ENCODE measurements around the gene HNRNPDL. TPM values are rescaled to one million over a fixed set of nuclear protein-coding genes. Genes with fewer than 3 reads are reported as not detected.
"Not testable (repeated sequence)": the region's sequence is repeated elsewhere in the genome, so short reads cannot be mapped to it uniquely, and the experiment has no call there.

HNRNPDL gene
- total and polyA plus RNA-seq, 8 donors = 139 to 593 (median 507) TPM

DNA sequence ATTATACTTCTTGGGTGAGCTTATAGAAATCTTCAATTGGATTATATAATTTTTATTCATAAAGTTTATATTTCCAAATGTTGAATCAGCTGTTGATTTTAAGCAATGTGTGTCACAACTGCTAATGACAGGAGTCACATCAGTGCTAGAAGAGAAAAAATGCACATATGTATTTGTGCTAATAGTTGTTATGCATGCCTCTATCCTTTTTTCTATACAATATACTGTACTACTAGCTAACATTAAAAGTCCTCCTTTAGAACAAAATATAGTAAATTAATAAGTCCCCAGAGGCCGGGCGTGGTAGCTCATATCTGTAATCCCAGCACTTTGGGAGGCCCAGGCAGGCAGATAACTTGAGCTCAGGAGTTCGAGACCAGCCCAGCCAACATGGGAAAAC lies 32.7 kb downstream of the HNRNPDL start:
- Histone ChIP-seq H3K4me1 (no peaks in the 10 kb centered on the region), H3K4me3 (no peak overlapping the region), H3K27ac (no peak overlapping the region), H3K27me3 (no peaks in the 10 kb centered on the region), H3K36me3 (no peaks in the 10 kb centered on the region), H3K9me3 (no peaks in the 10 kb centered on the region)
- DNase-seq (no peak), ATAC-seq (no peak)
- no peak for TF ChIP-seq CTCF (IDR thresholded peaks at IDR 0.05)
- intact Hi-C loops (cut with DNase I) = no loop called here

DNA sequence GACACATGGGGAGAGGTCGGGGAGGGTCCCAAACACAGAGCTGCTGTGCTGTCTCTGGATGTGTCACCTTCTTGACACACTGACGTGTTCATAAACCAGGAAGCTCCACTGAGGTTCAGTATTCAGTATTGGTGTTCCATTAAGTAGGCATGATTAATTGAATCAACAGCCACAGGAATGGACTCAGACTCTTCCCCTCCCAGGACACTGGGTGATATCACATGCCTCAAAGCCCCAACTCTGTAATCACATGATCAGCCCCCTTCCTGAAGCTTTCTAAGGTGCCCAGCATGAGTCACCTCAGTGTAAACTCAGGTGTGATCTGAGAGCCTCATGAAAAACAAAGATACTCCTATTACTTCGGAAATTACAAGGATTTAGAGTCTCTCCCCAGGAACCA lies 35.4 kb downstream of the HNRNPDL start:
- no peaks in the 10 kb centered on the region for H3K9me3 ChIP-seq
- no peaks in the 10 kb centered on the region for H3K4me1 ChIP-seq
- no peaks in the 10 kb centered on the region for H3K27me3 ChIP-seq
- no peak for TF ChIP-seq CTCF (IDR thresholded peaks at IDR 0.05)
- no peak for DNase-seq
- no peak overlapping the region for H3K4me3 ChIP-seq
- ATAC-seq = peak; percentile 76
- no peaks in the 10 kb centered on the region for H3K36me3 ChIP-seq
- intact Hi-C loops (cut with DNase I) = no loop called here
- H3K27ac ChIP-seq = no peak overlapping the region

DNA sequence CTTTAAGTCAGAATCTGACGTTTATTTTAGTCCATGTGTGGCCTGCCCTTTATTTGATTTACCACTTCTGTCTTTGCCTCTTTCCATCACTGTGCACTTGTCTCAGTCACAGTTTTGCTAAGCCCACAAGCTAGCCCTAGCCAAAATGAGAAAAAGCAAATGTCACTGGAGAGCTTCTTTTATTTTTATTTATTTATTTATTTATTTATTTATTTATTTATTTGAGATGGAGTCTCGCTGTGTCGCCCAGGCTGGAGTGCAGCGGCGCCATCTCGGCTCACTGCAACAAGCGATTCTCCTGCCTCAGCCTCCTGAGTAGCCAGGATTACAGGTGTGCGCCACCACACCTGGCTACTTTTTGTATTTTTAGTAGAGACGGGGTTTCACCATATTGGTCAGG lies 40.2 kb downstream of the HNRNPDL start:
- intact Hi-C loops (cut with DNase I); DNase-seq: not testable (repeated sequence)

GRCh38 chr4:82388405-82388804 lies 41.9 kb downstream of the HNRNPDL start:
- DNase-seq = no peak
- TF ChIP-seq CTCF (IDR thresholded peaks at IDR 0.05) = no peak
- Histone ChIP-seq H3K27ac (no peak overlapping the region), H3K27me3 (no peaks in the 10 kb centered on the region), H3K9me3 (no peaks in the 10 kb centered on the region), H3K4me1 (no peaks in the 10 kb centered on the region), H3K36me3 (no peaks in the 10 kb centered on the region), H3K4me3 (no peak overlapping the region)
- ATAC-seq = no peak
- intact Hi-C loops (cut with DNase I) = no loop called here

More for the DNA sequence above, 40.2 kb downstream of the HNRNPDL start:
- not testable (repeated sequence) for H3K27me3 ChIP-seq, H3K4me3 ChIP-seq, ATAC-seq, H3K4me1 ChIP-seq, H3K27ac ChIP-seq, H3K9me3 ChIP-seq, H3K36me3 ChIP-seq

GRCh38 chr4:82386312-82386711 lies 44.0 kb downstream of the HNRNPDL start:
- ATAC-seq; H3K27me3 ChIP-seq; DNase-seq; H3K9me3 ChIP-seq; intact Hi-C loops (cut with DNase I); H3K4me3 ChIP-seq; H3K27ac ChIP-seq; H3K4me1 ChIP-seq; H3K36me3 ChIP-seq: not testable (repeated sequence)

DNA sequence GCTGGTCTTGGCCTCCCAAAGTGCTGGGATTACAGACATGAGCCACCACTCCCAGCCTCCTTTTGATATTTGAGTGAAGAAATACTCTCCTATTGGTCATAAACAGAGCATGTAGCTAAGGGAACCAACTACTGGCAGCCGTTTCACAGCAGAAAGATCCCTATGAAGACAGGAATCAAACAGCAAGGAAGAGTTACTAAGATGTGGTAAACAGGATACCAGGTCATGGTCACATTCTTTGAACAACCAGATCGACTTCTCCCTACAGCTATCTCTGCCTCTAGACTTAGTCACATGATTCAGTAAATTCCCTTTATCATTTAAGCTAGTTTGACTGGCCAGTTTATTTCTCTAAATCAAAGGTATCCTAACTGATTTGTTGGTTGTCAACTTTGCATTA lies 47.5 kb downstream of the HNRNPDL start:
- Histone ChIP-seq H3K9me3 (no peaks in the 10 kb centered on the region), H3K27ac (no peak overlapping the region), H3K27me3 (no peaks in the 10 kb centered on the region), H3K36me3 (no peaks in the 10 kb centered on the region), H3K4me1 (no peaks in the 10 kb centered on the region), H3K4me3 (no peak overlapping the region)
- no peak for TF ChIP-seq CTCF (IDR thresholded peaks at IDR 0.05)
- intact Hi-C loops (cut with DNase I) = no loop called here
- ATAC-seq (no peak), DNase-seq (no peak)

All from left lung (tissue), 10 donors.